Stimulated activated naive CD8-positive, alpha-beta T cell treated with anti-CD3 and anti-CD28 coated beads, Interleukin-15, amount 100 ng/mL, for 72 hours (primary cell): Measurements from ENCODE around the gene ASB2.

Experiments used
- ATAC-seq: fragments of 150-1000 bp; cut with Tn5 transposase; 2 replicates; pipeline ENCODE4 v1.10.0; 2021; ENCODE audit warnings: mild to moderate bottlenecking, moderate library complexity
- DNase-seq, 2 donors: peaks; one replicate each; pipeline ENCODE4 v3.0.0; 2021 to 2022
- H3K27ac Mint-ChIP-seq, 2 donors: one replicate each; pipeline ENCODE4 v1.8.0; 2022; ENCODE audit warnings: mild to moderate bottlenecking in 2 of 2, mixed read lengths in 2 of 2, moderate library complexity in 2 of 2
- H3K27me3 Mint-ChIP-seq: one replicate; pipeline ENCODE4 v1.8.0; 2022; ENCODE audit warnings: mixed read lengths
- H3K4me1 Mint-ChIP-seq: one replicate; pipeline ENCODE4 v1.8.0; 2022; ENCODE audit warnings: mild to moderate bottlenecking, mixed read lengths
- H3K4me3 Mint-ChIP-seq, 2 donors: one replicate each; pipeline ENCODE4 v1.8.0; 2022; ENCODE audit warnings: mild to moderate bottlenecking in 2 of 2, mixed read lengths in 2 of 2, moderate library complexity in 1 of 2
- H3K9me3 Mint-ChIP-seq, 2 donors: one replicate each; pipeline ENCODE4 v1.8.0; 2022; ENCODE audit warnings: mixed read lengths in 2 of 2

The ASB2 gene

DNA sequence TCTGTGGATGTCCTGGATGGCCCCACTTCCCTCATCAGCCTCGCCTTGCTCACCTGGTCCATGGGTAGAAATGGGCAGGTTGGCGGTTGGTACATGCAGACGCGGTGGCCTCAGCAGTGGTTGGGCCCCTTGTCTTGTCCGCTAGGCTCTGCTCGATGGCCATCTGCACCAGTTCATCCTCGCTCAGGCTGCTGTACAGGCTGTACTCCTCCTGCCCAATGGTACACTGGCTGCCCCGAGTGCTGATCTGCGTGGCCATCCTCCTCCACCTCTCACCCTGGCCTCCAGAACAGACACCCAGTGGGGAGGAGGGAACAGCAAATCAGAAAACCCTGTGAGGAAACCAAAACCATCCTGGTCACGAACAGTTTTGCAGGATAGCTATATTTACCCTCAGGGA is 12.1 kb downstream of the ASB2 start:
- peaks cover 13 to 17% of the 10 kb centered on the region in 2 donors for H3K9me3 Mint-ChIP-seq
- peaks cover 100% of the 10 kb centered on the region for H3K4me1 Mint-ChIP-seq
- ATAC-seq (no peak), DNase-seq (no peak)
- H3K4me3 Mint-ChIP-seq, result no peak overlapping the region
- no peaks in the 10 kb centered on the region for H3K27me3 Mint-ChIP-seq
- no peak overlapping the region for H3K27ac Mint-ChIP-seq

DNA sequence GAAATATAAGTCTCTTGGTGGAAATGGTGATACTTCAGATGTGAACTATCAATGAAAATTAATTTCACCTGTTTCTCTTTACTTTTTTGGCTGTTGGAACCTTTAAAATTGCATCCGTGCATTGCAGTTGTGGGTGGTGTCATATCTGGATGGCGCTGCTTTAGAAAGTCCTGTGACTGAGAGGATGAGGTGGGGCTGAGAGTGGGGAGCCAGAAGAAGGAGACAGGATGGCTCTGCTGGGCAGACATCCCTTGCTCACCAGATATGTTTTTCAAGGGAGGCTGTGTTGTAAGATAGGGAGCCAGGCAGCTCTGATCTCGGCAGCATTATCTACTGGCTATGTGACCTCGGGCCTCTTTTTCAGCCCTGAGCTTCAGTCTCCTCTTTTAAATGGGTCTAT is 12.7 kb downstream of the ASB2 start:
- H3K27ac Mint-ChIP-seq, result peak overlapping the region; percentile 94 to 99
- peaks cover 13 to 17% of the 10 kb centered on the region in 2 donors for H3K9me3 Mint-ChIP-seq
- no peaks in the 10 kb centered on the region for H3K27me3 Mint-ChIP-seq
- DNase-seq, result no peak
- peak overlapping the region; percentile 52 to 78 for H3K4me3 Mint-ChIP-seq
- no peak for ATAC-seq
- H3K4me1 Mint-ChIP-seq, result peaks cover 100% of the 10 kb centered on the region

DNA sequence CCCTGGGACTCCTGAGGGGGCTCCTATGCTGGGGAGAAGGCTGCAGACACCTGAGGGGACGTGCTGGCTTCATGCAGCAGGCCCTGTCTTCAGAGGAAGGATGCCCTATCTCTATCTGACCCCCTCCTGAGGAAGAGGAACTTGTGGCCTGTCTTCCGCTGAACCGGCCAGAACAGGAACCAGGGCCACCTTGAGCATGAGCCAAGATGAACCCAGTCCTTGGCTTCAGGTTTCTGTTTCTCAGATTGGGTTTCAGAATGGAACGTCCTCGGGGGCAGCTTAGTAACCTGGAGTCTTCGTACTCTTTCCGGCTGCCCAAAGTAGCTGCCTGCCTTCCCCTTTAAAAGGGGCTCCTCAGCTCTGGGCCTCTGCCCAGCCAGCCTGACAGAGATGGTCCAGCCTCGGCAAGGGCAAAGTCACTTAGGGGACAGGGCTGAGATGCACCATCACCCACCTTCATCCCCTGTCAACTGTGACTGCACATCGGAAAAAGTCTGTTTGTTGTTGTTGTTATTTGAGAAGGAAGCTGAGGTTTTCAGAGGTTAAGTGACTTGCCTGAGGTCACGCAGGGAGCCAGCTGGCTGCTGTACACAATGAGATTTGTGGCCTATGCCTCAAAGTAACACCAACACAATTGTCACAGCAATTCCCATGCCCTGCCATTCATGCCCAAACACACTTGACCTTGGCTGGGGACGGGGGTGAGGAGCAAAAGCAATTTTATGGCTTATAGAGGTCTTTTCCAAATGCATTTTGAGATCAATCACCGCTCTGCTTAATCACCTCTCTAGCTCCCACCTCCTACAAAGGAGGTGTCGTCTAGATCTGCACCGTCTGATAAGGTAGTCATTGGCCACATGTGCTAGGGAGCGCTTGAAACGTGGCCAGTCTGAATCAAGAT is 13.4 kb downstream of the ASB2 start:
- Mint-ChIP-seq H3K4me3 (peak overlapping the region; percentile 72 to 78), H3K4me1 (peaks cover 100% of the 10 kb centered on the region)
- DNase-seq, result peak; percentile 63 to 73

DNA sequence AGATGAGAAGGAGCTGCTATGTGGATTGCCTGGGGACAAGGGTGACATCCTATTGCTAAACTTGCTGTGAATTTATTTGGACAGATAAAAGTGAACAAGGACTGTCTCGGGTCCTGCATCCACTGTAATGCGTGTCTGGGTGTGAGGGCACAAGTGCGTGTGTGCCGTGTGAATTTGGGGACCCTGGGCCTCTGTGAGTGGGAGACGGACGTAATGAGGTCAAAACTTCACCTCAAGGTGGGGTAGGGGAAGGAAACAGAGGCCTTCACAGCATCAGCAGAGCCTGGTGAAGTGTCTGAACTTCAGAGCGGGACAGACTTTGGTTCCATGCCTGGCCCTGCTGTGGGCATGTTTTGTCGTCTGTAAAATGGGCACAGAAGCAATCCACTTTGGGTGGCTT is 14.8 kb downstream of the ASB2 start:
- DNase-seq (no peak), ATAC-seq (no peak)
- Mint-ChIP-seq H3K27me3 (no peaks in the 10 kb centered on the region), H3K4me1 (peaks cover 100% of the 10 kb centered on the region), H3K4me3 (peak overlapping the region; percentile 69 to 80), H3K9me3 (peaks cover 13 to 17% of the 10 kb centered on the region in 2 donors), H3K27ac (peak overlapping the region; percentile 88 to 91)

More for the DNA sequence above, 13.4 kb downstream of the ASB2 start:
- Mint-ChIP-seq H3K27ac (peak overlapping the region; percentile 94 to 99), H3K9me3 (peaks cover 13 to 17% of the 10 kb centered on the region in 2 donors), H3K27me3 (no peaks in the 10 kb centered on the region)
- ATAC-seq, result peak; percentile 55

DNA sequence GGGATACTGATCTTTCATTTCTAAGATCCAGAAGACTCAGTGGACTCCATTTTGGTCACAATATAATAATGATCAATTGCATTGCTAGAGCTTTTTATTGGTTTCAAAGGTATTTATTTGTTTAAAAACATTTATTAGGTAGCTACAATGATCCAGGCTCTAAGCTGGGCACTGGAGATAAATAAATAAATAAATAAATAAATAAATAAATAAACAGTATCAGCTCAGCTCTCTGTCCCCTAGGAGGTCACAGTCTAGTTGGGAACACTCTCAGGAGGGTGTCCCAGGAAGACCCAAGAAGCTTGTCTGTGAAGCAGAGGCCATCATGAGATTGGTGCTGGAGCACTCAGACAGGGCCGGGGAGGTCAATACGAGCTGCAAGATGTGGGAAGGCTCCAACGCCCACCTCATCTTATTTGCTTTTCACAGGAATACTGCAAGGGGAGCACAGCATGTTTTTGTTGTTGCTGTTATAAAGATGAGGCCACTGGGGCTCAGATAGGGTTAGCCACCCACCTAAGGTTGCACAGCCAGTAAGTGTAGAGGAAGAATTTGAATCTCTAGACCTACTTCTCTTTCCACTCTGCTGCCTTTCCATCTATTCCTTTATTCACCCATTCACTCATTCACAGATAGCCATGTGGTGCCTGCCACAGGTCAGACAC is 15.5 kb downstream of the ASB2 start:
- Mint-ChIP-seq H3K4me3 (peak overlapping the region; percentile 87 to 97), H3K4me1 (peaks cover 100% of the 10 kb centered on the region), H3K27me3 (no peaks in the 10 kb centered on the region), H3K9me3 (peaks cover 13 to 15% of the 10 kb centered on the region in 2 donors), H3K27ac (peak overlapping the region; percentile 98 to 100)
- ATAC-seq (no peak), DNase-seq (no peak)

DNA sequence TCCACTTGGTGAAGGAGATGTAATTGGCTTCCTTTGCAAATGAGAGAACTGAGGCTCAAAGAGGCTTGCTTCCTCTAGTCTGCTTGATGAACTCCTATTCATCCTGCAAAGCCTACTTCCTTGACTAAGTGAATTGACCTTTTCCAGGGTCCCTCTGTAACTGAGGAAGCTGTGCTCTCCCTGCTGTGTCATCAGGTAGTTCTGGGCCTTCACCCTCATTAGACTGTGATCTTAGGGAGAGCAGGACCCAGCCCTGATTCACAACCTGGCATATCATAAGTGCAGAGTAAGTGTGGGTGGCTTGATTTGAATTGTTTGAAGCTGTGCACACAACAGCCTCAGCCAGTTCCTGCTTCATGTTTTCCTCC is 16.3 kb downstream of the ASB2 start:
- Mint-ChIP-seq H3K27ac (peak overlapping the region; percentile 98 to 100), H3K4me1 (peaks cover 100% of the 10 kb centered on the region), H3K27me3 (no peaks in the 10 kb centered on the region), H3K9me3 (peaks cover 7% of the 10 kb centered on the region in 2 donors), H3K4me3 (peak overlapping the region; percentile 87 to 97)
- ATAC-seq (peak; percentile 24), DNase-seq (peak in 1 of 2 donors; percentile 55)

DNA sequence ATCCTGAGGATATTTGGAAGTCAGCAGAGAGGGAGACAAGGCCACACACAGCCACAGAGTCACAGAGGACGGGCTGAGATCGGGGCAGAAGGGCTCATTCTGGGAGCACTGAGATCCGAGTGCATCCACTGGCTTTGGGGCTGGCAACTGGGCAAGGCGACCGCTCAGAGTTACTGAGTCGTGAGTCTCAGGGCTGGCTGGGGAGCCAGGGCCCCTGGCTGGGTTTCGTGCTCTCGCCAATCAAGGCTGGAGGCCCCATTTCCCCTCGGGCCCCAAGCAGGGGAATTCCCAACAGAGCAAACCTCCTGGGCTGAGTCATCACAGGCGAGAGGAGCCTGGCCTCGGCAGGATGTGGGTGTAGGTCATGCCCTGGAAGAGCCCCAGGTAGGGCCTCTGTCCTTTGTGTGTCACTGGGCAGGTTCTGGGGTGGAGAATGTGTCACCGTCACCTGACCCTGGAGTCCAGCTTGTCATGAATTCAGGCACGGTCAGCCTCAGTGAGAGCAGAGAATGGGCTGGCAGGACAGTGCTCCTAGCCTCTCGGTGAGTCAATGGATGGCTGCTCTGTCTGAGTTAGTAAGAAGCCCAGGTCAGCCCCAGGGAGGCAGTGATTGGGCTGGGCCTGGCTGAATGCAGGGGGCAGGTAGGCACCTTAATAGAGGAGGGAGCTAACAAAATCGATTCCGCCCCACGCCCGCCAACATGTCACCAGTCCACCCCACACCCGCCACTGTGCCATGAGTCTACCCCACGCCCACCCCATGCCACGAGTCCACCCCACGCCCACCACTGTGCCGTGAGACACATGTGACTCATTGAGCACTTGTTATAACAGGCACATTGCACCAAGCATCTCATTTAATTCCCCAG is 16.9 kb downstream of the ASB2 start:
- ATAC-seq, result peak; percentile 86
- DNase-seq, result peak; percentile 94 to 98
- H3K27ac Mint-ChIP-seq, result peak overlapping the region; percentile 98 to 100
- H3K4me3 Mint-ChIP-seq, result peak overlapping the region; percentile 87 to 97
- H3K27me3 Mint-ChIP-seq, result no peaks in the 10 kb centered on the region
- H3K9me3 Mint-ChIP-seq, result peaks cover under 1% of the 10 kb centered on the region in 2 donors
- peaks cover 100% of the 10 kb centered on the region for H3K4me1 Mint-ChIP-seq

DNA sequence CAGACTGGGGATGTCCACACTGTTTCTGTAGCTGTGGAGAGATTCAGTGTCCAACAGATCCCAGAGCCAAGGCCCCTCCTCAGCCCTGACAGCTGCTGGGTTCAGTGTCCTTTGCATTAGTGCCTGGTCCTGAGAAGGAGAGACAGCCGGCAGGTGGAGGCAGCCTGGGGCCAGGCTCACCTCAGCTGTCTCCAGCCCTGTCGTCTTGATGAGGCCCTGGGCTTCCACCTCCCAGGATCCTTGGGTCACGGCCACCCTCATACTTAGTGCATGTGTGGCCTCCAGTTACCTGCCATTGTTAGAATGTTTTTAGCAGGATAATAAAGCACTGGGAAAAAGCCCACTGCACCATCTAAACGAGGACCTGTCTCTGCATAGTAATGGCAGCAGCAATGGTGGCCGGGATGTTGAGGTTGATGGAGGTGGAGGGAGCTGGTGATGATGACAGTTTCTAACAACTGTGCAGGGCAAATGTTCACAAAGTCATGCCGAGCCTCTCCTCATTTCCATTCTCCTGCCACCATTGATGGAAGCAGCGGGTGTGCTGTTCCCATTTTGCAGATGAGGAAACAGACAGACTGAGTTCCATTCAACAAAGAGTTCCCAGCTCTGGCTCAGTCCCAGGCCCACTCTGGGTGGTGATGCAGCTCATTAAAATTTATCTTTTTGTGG is 17.7 kb downstream of the ASB2 start:
- no peak for ATAC-seq
- no peak for DNase-seq
- H3K27ac Mint-ChIP-seq, result peak overlapping the region; percentile 98 to 100
- peak overlapping the region; percentile 87 to 97 for H3K4me3 Mint-ChIP-seq
- peaks cover 100% of the 10 kb centered on the region for H3K4me1 Mint-ChIP-seq
- no peaks in the 10 kb centered on the region for H3K27me3 Mint-ChIP-seq
- H3K9me3 Mint-ChIP-seq, result no peaks in the 10 kb centered on the region

DNA sequence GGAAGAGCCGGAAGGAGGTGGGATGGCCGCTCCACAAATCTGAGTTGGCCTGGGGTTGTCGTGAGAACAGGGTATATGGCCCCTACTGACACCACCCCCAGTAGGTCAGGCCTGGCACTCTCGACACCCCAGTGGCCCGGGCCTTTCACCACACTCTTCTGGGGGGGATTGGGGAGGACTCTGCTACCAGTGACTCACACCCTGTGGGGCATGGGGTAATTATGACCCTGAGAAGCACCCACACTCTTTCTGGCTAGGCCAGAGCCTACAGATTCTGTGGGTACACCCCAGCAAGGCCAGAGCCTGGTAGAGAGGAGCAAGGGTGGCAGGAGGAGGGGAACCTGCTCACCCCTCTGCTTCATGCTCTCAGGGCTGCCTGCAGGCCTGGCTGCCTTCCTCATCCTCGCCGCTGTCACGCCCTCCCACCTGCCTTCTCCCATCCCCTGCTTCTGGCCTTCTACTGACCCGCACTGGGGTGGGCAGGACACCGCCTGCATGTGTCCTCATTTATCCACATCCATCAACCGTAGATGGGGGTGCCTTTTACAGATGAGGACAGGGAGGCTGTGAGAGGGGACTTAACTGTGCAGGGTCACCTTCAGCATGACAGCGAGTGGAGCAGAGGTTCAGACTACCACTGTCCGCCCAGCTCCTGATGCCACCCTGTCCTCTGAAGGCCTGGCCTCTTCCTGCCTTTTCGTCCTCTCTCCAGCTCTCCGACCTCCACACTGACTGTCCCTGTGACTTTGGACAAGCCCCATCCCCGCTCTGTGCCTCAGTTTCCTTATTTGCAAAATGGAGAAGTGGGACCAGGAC is 18.4 kb downstream of the ASB2 start:
- Mint-ChIP-seq H3K4me3 (peak overlapping the region; percentile 93 to 97), H3K27me3 (no peaks in the 10 kb centered on the region), H3K9me3 (no peaks in the 10 kb centered on the region), H3K4me1 (peaks cover 100% of the 10 kb centered on the region), H3K27ac (peak overlapping the region; percentile 92 to 100)
- DNase-seq, result peak in 1 of 2 donors; percentile 39
- ATAC-seq, result no peak

DNA sequence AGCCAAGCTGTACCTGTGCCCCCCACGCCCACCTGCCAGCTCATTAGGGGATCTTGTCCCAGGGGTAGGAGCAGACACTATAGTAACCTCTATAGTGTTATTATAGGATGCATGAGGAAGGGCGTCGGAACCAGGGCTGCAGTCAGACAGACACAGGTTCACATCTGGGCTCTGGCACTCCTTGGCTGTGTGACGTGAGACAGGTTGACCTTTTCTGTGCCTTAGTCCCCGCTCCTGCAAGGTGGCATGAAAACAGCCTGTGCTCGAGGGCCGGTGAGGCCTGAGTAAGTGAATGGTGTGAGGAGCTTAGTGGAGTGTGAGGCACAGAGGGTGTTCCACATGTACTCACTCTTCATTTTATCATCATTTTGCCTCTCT is 19.0 kb downstream of the ASB2 start:
- H3K27ac Mint-ChIP-seq, result peak overlapping the region; percentile 92 to 100
- peak overlapping the region; percentile 93 to 97 for H3K4me3 Mint-ChIP-seq
- no peak for DNase-seq
- no peak for ATAC-seq
- no peaks in the 10 kb centered on the region for H3K9me3 Mint-ChIP-seq
- peaks cover 98% of the 10 kb centered on the region for H3K4me1 Mint-ChIP-seq
- no peaks in the 10 kb centered on the region for H3K27me3 Mint-ChIP-seq

DNA sequence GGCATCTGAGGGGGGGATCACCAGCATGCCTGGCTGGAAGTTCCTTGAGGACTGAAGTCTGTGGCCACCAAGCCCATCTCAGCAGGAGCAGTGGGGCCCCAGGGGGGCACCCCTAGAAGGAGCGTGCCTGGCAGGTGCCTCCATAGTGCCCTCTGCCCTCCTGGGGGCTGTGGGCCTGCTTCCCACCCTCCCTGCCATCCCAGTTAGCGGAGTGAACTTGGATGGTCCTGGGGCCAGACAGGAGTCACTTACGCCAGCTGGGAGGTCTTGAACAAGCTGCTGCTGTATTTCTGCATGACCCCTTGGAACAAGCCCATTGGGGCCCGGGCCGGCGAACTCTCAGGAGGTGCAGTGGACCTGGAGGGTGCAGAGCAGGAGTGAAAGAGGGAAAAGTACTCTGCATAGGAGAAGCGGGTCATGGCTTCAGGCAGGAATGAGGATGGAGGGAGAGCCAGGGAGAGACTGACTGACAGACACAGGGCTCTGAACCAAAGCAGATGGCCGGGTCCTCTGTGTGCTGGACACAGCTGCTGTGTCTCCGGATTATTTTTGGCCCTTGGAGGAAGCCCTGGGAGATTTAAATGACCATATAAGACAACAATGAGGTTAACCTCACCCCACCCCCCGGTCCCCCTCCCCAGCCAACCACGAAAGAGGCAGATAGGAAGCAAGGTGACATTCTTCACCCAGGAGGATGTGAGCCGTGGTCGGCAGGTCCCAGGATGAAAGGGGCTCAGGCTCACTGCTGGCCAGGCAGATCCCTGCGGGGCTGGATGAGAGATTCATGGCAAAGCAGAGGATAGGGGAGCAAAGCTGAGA is 19.6 kb downstream of the ASB2 start:
- no peaks in the 10 kb centered on the region for H3K9me3 Mint-ChIP-seq
- H3K4me3 Mint-ChIP-seq, result peak overlapping the region; percentile 93 to 97
- H3K27me3 Mint-ChIP-seq, result no peaks in the 10 kb centered on the region
- no peak for ATAC-seq
- H3K4me1 Mint-ChIP-seq, result peaks cover 98% of the 10 kb centered on the region
- DNase-seq, result no peak
- H3K27ac Mint-ChIP-seq, result peak overlapping the region; percentile 93 to 100

DNA sequence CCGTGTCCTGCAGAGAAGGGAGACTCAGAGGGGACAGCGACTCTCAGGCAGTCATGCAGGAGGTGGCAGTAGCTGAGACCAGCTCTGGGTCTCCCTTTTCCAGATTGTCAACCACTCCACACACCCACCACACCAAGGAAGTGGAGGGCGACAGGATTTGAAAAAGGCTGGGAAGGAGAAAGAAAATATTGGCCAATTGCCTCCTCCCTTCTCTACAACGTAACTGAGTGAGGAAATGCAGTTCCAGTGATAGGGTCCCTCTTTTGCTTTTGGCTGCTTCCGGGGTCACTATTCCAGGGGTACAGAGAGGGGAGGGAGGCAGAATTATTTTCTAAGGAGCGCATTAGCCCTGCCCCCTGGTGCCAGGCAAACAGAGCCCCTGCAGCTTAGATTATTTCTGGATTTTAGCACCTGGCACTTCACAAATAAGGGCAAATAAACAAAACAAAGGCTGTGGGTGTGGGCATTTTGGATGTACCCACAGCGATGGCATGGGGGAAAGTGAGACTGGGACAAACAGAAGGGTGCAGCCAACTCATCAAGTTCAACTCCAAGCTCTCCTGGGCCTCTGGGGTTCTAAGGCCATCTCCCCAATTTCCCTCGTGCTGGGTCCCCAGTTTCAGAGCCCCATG is 20.4 kb downstream of the ASB2 start:
- Mint-ChIP-seq H3K27me3 (no peaks in the 10 kb centered on the region), H3K4me1 (peaks cover 98% of the 10 kb centered on the region), H3K4me3 (peak overlapping the region; percentile 93 to 97), H3K27ac (peak overlapping the region; percentile 93 to 100), H3K9me3 (no peaks in the 10 kb centered on the region)
- DNase-seq (no peak), ATAC-seq (no peak)
